HAP-1 (cell line): ENCODE data around the gene ZNF496.
"Not testable (repeated sequence)": the region's sequence is repeated elsewhere in the genome, so short reads cannot be mapped to it uniquely, and the experiment has no call there.

Source experiments
- DNase-seq, 2 experiments: peaks; one replicate each; pipeline ENCODE4 v3.0.0-alpha.2; 2016 to 2020; ENCODE audit warnings: low spot score in 2 of 2
- H3K27me3 ChIP-seq: fragments of 250-450 bp; sonication (Bioruptor Pico); 2 replicates; pipeline ENCODE4 v1.5.1; 2020; ENCODE audit warnings: low read depth, mild to moderate bottlenecking, moderate library complexity
- H3K36me3 ChIP-seq: fragments of 250-450 bp; sonication (Bioruptor Pico); replicated peaks from 2 replicates; pipeline ENCODE4 v1.5.1; 2020; ENCODE audit warnings: mild to moderate bottlenecking
- H3K4me1 ChIP-seq: fragments of 250-450 bp; sonication (Bioruptor Pico); 2 replicates; pipeline ENCODE4 v1.5.1; 2020; ENCODE audit warnings: mild to moderate bottlenecking
- H3K4me3 ChIP-seq: fragments of 250-450 bp; sonication (Bioruptor Pico); 2 replicates; pipeline ENCODE4 v1.5.1; 2020; ENCODE audit warnings: mild to moderate bottlenecking, moderate library complexity
- H3K9me3 ChIP-seq: fragments of 250-450 bp; sonication (Bioruptor Pico); 2 replicates; pipeline ENCODE4 v1.5.1; 2020; ENCODE audit warnings: mild to moderate bottlenecking, moderate library complexity
- in situ Hi-C: fragments of 300-500 bp; cut with MboI; formaldehyde crosslinking; loops from 3 replicates; pipeline ENCODE4 v1.14.3; 2020; ENCODE audit warnings: low sequenced_read_pairs, inconsistent platforms, mixed read lengths

ZNF496 gene

DNA sequence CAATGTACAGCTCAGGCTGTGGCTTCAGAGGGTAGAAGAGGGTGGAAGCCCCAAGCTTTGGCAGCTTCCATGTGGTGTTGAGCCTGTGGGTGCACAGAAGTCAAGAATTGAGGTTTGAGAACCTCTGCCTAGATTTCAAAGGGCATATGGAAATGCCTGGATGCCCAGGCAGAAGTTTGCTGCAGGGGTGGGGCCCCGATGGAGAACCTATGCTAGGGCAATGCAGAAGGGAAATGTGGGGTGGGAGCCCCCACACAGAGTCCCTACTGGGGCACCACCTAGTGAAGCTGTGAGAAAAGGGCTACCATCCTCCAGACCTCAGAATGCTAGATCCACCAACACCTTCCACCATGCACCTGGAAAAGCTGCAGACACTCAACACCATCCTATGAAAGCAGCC, 34.7 kb upstream of the ZNF496 start:
- H3K4me3 ChIP-seq, H3K27me3 ChIP-seq, H3K36me3 ChIP-seq, H3K9me3 ChIP-seq, DNase-seq, in situ Hi-C loops: not testable (repeated sequence)
- H3K4me1 ChIP-seq: peaks cover 16% of the 10 kb centered on the region

DNA sequence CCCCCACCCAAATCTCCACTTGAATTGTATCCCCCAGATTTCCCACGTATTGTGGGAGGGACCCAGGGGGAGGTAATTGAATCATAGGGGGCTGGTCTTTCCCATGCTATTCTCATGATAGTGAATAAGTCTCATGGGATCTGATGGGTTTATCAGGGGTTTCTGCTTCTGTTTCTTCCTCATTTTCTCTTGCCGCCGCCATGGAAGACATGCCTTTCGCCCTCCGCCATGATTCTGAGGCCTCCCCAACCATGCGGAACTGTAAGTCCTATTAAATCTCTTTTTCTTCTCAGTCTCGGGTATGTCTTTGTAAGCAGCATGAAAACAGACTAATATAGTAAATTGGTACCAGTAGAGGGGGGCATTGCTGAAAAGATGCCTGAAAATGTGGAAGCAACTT, 33.4 kb upstream of the ZNF496 start:
- DNase-seq: no peak
- in situ Hi-C loops: no loop called here

DNA sequence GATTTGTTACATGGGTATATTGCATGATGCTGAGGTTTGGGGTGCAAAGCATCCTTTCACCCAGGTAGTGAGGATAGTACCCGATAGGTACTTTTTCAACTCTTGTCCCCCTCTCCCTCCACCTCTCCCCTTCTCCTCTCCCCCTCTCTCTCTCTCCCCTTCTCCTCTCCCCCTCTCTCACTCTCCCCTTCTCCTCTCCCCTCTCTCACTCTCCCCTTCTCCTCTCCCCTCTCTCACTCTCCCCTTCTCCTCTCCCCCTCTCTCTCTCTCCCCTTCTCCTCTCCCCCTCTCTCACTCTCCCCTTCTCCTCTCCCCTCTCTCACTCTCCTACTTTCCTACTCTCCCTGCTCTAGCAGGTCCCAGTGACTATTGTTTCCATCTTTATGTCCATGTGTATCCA, 31.3 kb upstream of the ZNF496 start:
- H3K4me3 ChIP-seq, in situ Hi-C loops, H3K27me3 ChIP-seq, H3K9me3 ChIP-seq, H3K4me1 ChIP-seq, DNase-seq, H3K36me3 ChIP-seq: not testable (repeated sequence)

More for the DNA sequence above, 33.4 kb upstream of the ZNF496 start:
- Histone ChIP-seq H3K9me3 (peaks cover 9% of the 10 kb centered on the region; the same call in 1 of the 2 replicates), H3K4me3 (no peak overlapping the region), H3K4me1 (peaks cover 2% of the 10 kb centered on the region; the same call in 1 of the 2 replicates), H3K36me3 (no peaks in the 10 kb centered on the region), H3K27me3 (no peaks in the 10 kb centered on the region)

DNA sequence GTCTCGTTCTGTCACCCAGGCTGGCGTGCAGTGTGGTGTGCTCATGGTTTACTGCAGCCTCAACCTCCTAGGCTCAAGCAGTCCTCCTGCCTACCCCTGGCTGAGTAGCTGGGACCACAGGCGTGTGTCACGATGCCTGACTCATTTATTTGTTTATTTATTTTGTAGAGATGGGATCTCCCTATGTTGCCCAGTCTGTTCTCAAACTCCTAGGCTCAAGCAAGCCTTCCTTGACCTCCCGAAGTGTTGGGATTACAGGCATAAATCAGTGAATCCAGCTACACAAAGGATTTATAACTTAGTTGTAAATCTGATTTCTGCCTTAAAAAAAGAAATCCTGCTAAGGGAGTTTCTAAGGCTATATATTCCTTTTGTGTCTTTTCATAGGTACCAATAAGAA, 30.5 kb upstream of the ZNF496 start:
- in situ Hi-C loops: no loop called here
- no peaks in the 10 kb centered on the region for H3K36me3 ChIP-seq
- no peak overlapping the region for H3K4me3 ChIP-seq
- H3K9me3 ChIP-seq: peaks cover 9% of the 10 kb centered on the region; the same call in 1 of the 2 replicates
- no peaks in the 10 kb centered on the region for H3K27me3 ChIP-seq
- H3K4me1 ChIP-seq: no peaks in the 10 kb centered on the region
- DNase-seq: no peak

- H3K9me3 ChIP-seq: peaks cover 9% of the 10 kb centered on the region; the same call in 1 of the 2 replicates
- no peaks in the 10 kb centered on the region for H3K27me3 ChIP-seq
- DNase-seq: no peak
- H3K4me3 ChIP-seq: no peak overlapping the region
- in situ Hi-C loops: no loop called here
- no peaks in the 10 kb centered on the region for H3K36me3 ChIP-seq
- H3K4me1 ChIP-seq: no peaks in the 10 kb centered on the region
Measured at GRCh38 chr1:247360991-247361731, 29.5 kb upstream of the ZNF496 start.

DNA sequence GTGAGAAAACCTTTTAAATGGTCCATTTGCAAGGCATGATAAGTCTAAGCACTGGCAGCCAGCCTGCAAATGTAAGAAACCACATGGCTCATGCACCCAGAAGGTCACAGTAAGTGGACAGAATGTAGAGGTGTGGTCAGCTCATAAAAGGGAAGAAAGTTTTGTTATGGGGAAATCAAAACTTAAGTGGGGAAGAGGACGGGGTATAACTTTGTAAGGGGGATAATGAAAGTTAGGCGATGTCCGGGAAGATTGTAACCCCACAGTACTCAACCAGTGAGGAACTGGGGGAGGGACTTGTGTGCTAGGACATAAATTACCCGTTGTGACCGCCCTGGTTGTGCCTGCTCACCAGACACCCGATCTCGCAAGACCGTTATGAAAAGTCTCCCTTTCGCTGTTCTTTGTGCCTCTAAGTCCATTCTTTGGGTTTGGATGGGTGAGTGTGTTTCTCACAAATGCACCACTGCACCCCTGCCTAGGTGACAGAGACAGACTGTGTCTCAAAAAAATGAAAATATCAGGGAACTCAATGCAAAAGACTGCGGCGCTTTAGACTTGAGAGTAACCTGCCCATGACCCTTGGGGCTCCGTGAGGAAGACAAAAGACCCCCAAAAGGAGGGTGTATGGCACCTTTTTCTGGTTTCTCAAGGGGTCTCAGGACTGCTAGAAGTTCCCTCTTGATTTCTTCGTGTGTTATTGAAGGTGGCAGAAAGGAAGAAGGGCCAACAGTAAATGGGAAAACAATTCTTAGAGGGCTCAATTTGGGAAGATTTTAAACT, 28.6 kb upstream of the ZNF496 start:
- no peak overlapping the region for H3K4me3 ChIP-seq
- no peaks in the 10 kb centered on the region for H3K4me1 ChIP-seq
- no peaks in the 10 kb centered on the region for H3K36me3 ChIP-seq
- DNase-seq: no peak
- H3K9me3 ChIP-seq: peaks cover 7% of the 10 kb centered on the region; the same call in 1 of the 2 replicates
- in situ Hi-C loops: no loop called here
- no peaks in the 10 kb centered on the region for H3K27me3 ChIP-seq

- H3K27me3 ChIP-seq: no peaks in the 10 kb centered on the region
Measured at GRCh38 chr1:247359559-247359958, 27.9 kb upstream of the ZNF496 start.

GRCh38 chr1:247358920-247359319, 27.3 kb upstream of the ZNF496 start:
- in situ Hi-C loops: no loop called here
- Histone ChIP-seq H3K36me3 (no peaks in the 10 kb centered on the region), H3K27me3 (no peaks in the 10 kb centered on the region), H3K4me3 (no peak overlapping the region), H3K9me3 (no peaks in the 10 kb centered on the region), H3K4me1 (no peaks in the 10 kb centered on the region)
- no peak for DNase-seq

More at GRCh38 chr1:247359559-247359958, 27.9 kb upstream of the ZNF496 start:
- Histone ChIP-seq H3K4me3 (no peak overlapping the region), H3K9me3 (no peaks in the 10 kb centered on the region), H3K36me3 (no peaks in the 10 kb centered on the region), H3K4me1 (no peaks in the 10 kb centered on the region)
- no peak for DNase-seq
- in situ Hi-C loops: no loop called here

DNA sequence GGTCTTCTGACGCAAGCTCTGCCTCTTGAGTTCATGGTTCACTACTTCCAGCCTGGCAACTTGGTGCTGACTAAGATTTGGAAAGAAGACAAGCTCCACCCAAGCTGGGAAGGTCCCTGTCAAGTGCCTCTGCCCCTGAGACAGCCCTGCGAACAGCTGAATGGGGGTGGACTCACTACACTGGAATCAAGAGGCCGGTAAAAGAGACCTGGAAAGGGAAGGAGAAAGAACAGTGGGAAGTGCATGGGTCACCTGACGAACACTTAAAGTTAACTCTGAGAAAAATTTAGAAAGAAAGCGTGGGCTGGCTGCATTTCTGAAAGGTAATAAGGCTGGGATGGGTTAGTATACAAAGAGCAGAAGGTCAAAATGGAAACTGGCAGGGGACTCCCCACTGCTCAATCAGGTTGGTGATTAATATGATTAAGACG, 26.1 kb upstream of the ZNF496 start:
- no peaks in the 10 kb centered on the region for H3K4me1 ChIP-seq
- no peak for DNase-seq
- H3K27me3 ChIP-seq: no peaks in the 10 kb centered on the region
- H3K4me3 ChIP-seq: no peak overlapping the region
- H3K36me3 ChIP-seq: no peaks in the 10 kb centered on the region
- no peaks in the 10 kb centered on the region for H3K9me3 ChIP-seq
- in situ Hi-C loops: no loop called here

DNA sequence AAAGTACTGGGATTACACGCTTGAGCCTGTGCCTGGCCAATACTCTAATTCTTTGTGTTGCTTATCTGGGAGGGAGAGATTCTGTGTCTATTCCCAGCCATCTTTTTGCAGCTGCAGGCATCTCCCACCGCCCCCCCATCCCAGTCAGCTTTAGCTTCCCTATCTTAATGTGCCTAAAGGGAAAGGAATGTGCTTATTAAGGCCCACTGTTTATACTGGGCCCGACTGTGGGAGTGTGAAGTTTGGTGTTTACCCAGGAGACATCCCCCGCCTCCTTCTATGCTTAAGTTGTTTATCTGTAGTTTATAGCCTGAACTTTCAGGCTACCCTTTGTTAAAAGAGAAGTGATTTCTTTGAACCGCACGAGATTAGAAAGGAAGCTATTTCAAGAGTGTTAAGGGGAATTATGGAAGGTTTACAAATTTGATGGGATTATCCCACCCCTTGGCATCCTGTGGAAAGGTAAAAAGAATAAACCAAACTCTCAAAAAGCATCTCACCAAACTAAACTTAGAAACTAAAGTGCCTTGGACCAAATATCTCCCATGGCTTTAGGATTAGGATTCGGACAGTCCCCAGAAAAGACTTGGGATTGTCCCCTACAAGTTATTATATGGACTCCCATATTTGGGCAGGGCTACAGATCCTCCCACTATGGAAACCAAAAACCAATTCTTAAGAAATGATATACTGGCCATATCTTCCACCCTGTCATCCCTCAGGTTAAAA, 25.5 kb upstream of the ZNF496 start:
- H3K4me3 ChIP-seq: no peak overlapping the region
- H3K9me3 ChIP-seq: no peaks in the 10 kb centered on the region
- in situ Hi-C loops: no loop called here
- H3K36me3 ChIP-seq: no peaks in the 10 kb centered on the region
- H3K27me3 ChIP-seq: no peaks in the 10 kb centered on the region
- H3K4me1 ChIP-seq: no peaks in the 10 kb centered on the region
- no peak for DNase-seq

- DNase-seq, H3K4me3 ChIP-seq, H3K9me3 ChIP-seq, H3K36me3 ChIP-seq, H3K27me3 ChIP-seq, in situ Hi-C loops, H3K4me1 ChIP-seq: not testable (repeated sequence)
Measured at GRCh38 chr1:247355160-247355559, 23.5 kb upstream of the ZNF496 start.

DNA sequence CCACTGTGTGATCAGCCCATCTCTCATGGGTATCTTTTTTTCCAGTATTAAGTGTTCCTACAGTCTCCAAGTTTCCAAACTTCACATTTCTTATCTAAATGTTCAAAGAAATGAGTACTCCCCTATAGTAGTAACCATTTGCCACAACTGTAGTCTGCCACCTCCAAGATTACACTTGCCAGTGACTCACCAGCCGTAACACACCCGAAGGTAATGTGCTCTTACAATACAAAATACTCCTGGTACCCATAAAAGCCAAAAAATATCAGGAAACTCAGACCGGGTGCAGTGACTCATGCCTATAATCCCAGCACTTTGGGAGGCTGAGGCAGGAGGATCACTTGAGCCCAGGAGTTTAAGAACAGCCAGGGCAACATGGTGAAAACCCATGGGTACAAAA, 20.5 kb upstream of the ZNF496 start:
- Histone ChIP-seq H3K36me3 (no peaks in the 10 kb centered on the region), H3K4me1 (no peaks in the 10 kb centered on the region), H3K27me3 (no peaks in the 10 kb centered on the region), H3K4me3 (no peak overlapping the region), H3K9me3 (no peaks in the 10 kb centered on the region)
- DNase-seq: no peak
- in situ Hi-C loops: no loop called here

DNA sequence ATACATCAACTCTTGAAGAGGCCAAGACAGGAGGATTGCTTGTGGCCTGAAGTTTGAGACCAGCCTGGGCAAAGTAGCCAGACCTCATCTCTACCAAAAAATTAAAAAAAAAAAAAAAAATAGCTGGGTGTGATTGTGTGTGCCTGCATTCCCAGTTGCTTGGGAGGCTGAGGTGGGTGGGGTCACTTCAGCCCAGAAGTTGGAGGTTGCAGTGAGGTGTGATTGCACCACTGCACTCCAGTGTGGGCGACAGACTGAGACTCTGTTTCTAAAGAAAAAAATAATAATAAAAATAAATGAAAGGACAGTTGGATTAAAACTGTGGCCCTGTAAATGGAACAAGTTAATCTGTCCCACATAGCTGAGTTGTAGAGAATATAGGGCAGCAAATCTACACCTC, 18.9 kb upstream of the ZNF496 start:
- in situ Hi-C loops: no loop called here
- no peak overlapping the region for H3K4me3 ChIP-seq
- no peaks in the 10 kb centered on the region for H3K36me3 ChIP-seq
- no peaks in the 10 kb centered on the region for H3K9me3 ChIP-seq
- DNase-seq: no peak
- H3K4me1 ChIP-seq: no peaks in the 10 kb centered on the region
- no peaks in the 10 kb centered on the region for H3K27me3 ChIP-seq
